HG02840 (cell line): ENCODE measurements around the gene STIM2.
A peak's percentile ranks its signal among the peaks of the same experiment; 100 is the strongest.
"Not testable (repeated sequence)": the region's sequence is repeated elsewhere in the genome, so short reads cannot be mapped to it uniquely, and the experiment has no call there.

Experiments used
- ATAC-seq: cut with Tn5 transposase; IDR thresholded peaks from one replicate; pipeline ENCODE4 v1.9.1; 2021; ENCODE audit warnings: mild to moderate bottlenecking, moderate library complexity, moderate number of reproducible peaks; ENCODE audit not compliant: unreplicated experiment, low FRiP score

Gene STIM2

GRCh38 chr4:26943391-26943790 lies 82.8 kb downstream of the STIM2 start:
- ATAC-seq = no peak

- no peak for ATAC-seq
Observed at GRCh38 chr4:26945794-26946193, 85.2 kb downstream of the STIM2 start.

GRCh38 chr4:26947318-26947717 lies 86.7 kb downstream of the STIM2 start:
- no peak for ATAC-seq

- ATAC-seq = no peak
Observed at GRCh38 chr4:26950446-26950845, 89.8 kb downstream of the STIM2 start.

GRCh38 chr4:26952891-26953290 lies 92.2 kb downstream of the STIM2 start:
- ATAC-seq = no peak

- ATAC-seq = no peak
Observed at GRCh38 chr4:26953366-26953765, 92.7 kb downstream of the STIM2 start.

- no peak for ATAC-seq
Observed at GRCh38 chr4:26953770-26954423, 93.3 kb downstream of the STIM2 start.

- no peak for ATAC-seq
Observed at GRCh38 chr4:26955241-26955640, 94.6 kb downstream of the STIM2 start.

GRCh38 chr4:26958925-26959653 lies 98.4 kb downstream of the STIM2 start:
- ATAC-seq = no peak

GRCh38 chr4:26959654-26960047 lies 99.0 kb downstream of the STIM2 start:
- ATAC-seq = no peak

- no peak for ATAC-seq
Observed at GRCh38 chr4:26962720-26963119, 102.1 kb downstream of the STIM2 start.

- ATAC-seq = no peak
Observed at GRCh38 chr4:26964512-26964911, 103.9 kb downstream of the STIM2 start.

- no peak for ATAC-seq
Observed at GRCh38 chr4:26964994-26965393, 104.4 kb downstream of the STIM2 start.

- not testable (repeated sequence) for ATAC-seq
Observed at GRCh38 chr4:26975464-26976181, 115.0 kb downstream of the STIM2 start.

- ATAC-seq = no peak
Observed at GRCh38 chr4:26978387-26979053, 117.9 kb downstream of the STIM2 start.

GRCh38 chr4:26984896-26985295 lies 124.3 kb downstream of the STIM2 start:
- ATAC-seq = no peak

GRCh38 chr4:26985873-26986272 lies 125.2 kb downstream of the STIM2 start:
- ATAC-seq = peak; percentile 80

GRCh38 chr4:26987191-26987590 lies 126.5 kb downstream of the STIM2 start:
- ATAC-seq = no peak

- ATAC-seq = no peak
Observed at GRCh38 chr4:26991057-26991456, 130.4 kb downstream of the STIM2 start.

GRCh38 chr4:26992657-26993361 lies 132.2 kb downstream of the STIM2 start:
- ATAC-seq = peak; percentile 91
